LHCN-M2 (cell line): ENCODE data around the gene APC. TPM values are rescaled to one million over a fixed set of nuclear protein-coding genes. Genes with fewer than 3 reads are reported as not detected.

ENCODE experiments used
- total RNA-seq: library from RNA; depleted of rRNA; stranded (reverse); fragments of >200 nt; gene quantifications from 2 replicates; pipeline ENCODE4 v1.2.3, GENCODE V29; 2014; rRNA removed

Gene APC
- total RNA-seq, 1 experiment from 2014 or later, result 40.0 TPM

Other genes with a start within 250 kb of the APC start
- gene SRP19, start 123.4 kb downstream of the APC start, total RNA-seq, result 59.2 and 80.4 TPM in 2 replicates
- gene REEP5, start 184.3 kb downstream of the APC start, total RNA-seq, result 40.6 and 41.4 TPM in 2 replicates
- 12.9 and 14.1 TPM in 2 replicates for gene DCP2, start 238.9 kb downstream of the APC start, total RNA-seq